Measurements from ENCODE around the gene LOC101059915.

Gene LOC101059915

DNA sequence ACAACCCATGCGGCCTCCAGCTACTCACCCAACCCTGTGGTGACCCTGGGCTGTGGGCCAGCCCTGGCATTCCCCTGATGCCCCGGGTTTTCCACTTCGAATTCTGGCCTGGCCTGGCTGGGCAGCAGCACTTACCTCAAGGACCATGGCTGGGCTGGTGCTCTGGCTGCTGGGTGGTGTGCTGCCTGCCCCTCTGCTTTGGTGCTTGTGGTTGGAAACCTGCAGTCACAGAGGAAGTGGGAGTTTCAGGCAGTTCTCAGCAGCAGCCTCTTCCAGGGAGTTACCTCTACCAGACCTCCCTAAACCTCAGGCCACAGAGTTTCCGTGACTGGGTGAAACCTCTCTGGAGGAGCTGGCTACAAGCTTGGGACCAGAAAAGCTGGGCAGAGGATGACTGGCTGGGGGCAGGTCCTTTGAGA lies 49.0 kb upstream of the LOC101059915 start, which contains the start of gene CXCR3:
Gene CXCR3, minus strand, starts transcription at position 209 of the 419 bp plus-strand sequence. Its CDS starts 62 bp downstream, at position 147.
- Histone ChIP-seq H3K9me2 (ENCODE audit: insufficient read depth, low read length) (no peaks in the 10 kb centered on the region), H3K9me3 (ENCODE audit: low read length) (no peaks in the 10 kb centered on the region), H3K27ac (ENCODE audit: low read length) (no peak within 1 kb of the TSS), H3F3A (ENCODE audit: insufficient read depth, low read length, poor library complexity, severe bottlenecking) (no peaks in the 10 kb centered on the region), H3K27me3 (ENCODE audit: insufficient read depth, low read depth, low read length) (no peaks in the 10 kb centered on the region), H4K20me1 (ENCODE audit: insufficient read depth) (no peaks in the 10 kb centered on the region), H3K79me2 (replicated peaks; ENCODE audit: insufficient read depth, low read length) (no peaks in the 10 kb centered on the region), H3K9ac (ENCODE audit: low read length) (no peak within 1 kb of the TSS), H3K36me3 (ENCODE audit: insufficient read depth, low read length) (no peaks in the 10 kb centered on the region), H2AFZ (ENCODE audit: low read depth, low read length) (no peak within 1 kb of the TSS), H3K4me2 (ENCODE audit: low read length) (no peak within 1 kb of the TSS), H3K4me3 (ENCODE audit: low read length) (no peak within 1 kb of the TSS)
- TF ChIP-seq SMC3 (conservative IDR thresholded peaks at IDR 0.05; ENCODE audit: poor library complexity) (no peak), RAD21 (conservative IDR thresholded peaks at IDR 0.05) (no peak), TAF1 (IDR thresholded peaks at IDR 0.05; ENCODE audit: low read depth) (no peak)

- Histone ChIP-seq H3K27me3 (ENCODE audit: insufficient read depth, low read depth, low read length) (no peaks in the 10 kb centered on the region), H3K4me3 (ENCODE audit: low read length) (no peak overlapping the region), H3K4me2 (ENCODE audit: low read length) (no peak overlapping the region)
Measured at GRCh38 chrX:71618787-71619186, 48.6 kb upstream of the LOC101059915 start.

More at GRCh38 chrX:71618787-71619186, 48.6 kb upstream of the LOC101059915 start:
- no peak overlapping the region for H2AFZ ChIP-seq (ENCODE audit: low read depth, low read length)
- no peak overlapping the region for H3K9ac ChIP-seq (ENCODE audit: low read length)
- no peaks in the 10 kb centered on the region for H3F3A ChIP-seq (ENCODE audit: insufficient read depth, low read length, poor library complexity, severe bottlenecking)
- H3K36me3 ChIP-seq (ENCODE audit: insufficient read depth, low read length): no peaks in the 10 kb centered on the region
- no peak for TF ChIP-seq TAF1 (IDR thresholded peaks at IDR 0.05; ENCODE audit: low read depth)
- no peak for TF ChIP-seq MXI1 (conservative IDR thresholded peaks at IDR 0.05; ENCODE audit: poor library complexity, severe bottlenecking)
- no peak for TF ChIP-seq SMC3 (conservative IDR thresholded peaks at IDR 0.05; ENCODE audit: poor library complexity)
- TF ChIP-seq, protein P1, sequence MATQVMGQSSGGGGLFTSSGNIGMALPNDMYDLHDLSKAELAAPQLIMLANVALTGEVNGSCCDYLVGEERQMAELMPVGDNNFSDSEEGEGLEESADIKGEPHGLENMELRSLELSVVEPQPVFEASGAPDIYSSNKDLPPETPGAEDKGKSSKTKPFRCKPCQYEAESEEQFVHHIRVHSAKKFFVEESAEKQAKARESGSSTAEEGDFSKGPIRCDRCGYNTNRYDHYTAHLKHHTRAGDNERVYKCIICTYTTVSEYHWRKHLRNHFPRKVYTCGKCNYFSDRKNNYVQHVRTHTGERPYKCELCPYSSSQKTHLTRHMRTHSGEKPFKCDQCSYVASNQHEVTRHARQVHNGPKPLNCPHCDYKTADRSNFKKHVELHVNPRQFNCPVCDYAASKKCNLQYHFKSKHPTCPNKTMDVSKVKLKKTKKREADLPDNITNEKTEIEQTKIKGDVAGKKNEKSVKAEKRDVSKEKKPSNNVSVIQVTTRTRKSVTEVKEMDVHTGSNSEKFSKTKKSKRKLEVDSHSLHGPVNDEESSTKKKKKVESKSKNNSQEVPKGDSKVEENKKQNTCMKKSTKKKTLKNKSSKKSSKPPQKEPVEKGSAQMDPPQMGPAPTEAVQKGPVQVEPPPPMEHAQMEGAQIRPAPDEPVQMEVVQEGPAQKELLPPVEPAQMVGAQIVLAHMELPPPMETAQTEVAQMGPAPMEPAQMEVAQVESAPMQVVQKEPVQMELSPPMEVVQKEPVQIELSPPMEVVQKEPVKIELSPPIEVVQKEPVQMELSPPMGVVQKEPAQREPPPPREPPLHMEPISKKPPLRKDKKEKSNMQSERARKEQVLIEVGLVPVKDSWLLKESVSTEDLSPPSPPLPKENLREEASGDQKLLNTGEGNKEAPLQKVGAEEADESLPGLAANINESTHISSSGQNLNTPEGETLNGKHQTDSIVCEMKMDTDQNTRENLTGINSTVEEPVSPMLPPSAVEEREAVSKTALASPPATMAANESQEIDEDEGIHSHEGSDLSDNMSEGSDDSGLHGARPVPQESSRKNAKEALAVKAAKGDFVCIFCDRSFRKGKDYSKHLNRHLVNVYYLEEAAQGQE (IDR thresholded peaks at IDR 0.05; ENCODE audit: borderline replicate concordance): no peak
- no peak for TF ChIP-seq EZH2 (IDR thresholded peaks at IDR 0.05; ENCODE audit: borderline replicate concordance, insufficient read depth, low read length, poor library complexity, severe bottlenecking)
- no peak for TF ChIP-seq EP300 (conservative IDR thresholded peaks at IDR 0.05; ENCODE audit: poor library complexity, severe bottlenecking)
- no peak for TF ChIP-seq CTCF (IDR thresholded peaks at IDR 0.05; ENCODE audit: poor library complexity, severe bottlenecking)
- no peak for TF ChIP-seq POLR2AphosphoS5 (IDR thresholded peaks at IDR 0.05)
- no peak for TF ChIP-seq RAD21 (conservative IDR thresholded peaks at IDR 0.05)
- no peak overlapping the region for H3K27ac ChIP-seq (ENCODE audit: low read length)
- H3K9me2 ChIP-seq (ENCODE audit: insufficient read depth, low read length): no peaks in the 10 kb centered on the region
- no peaks in the 10 kb centered on the region for H3K9me3 ChIP-seq (ENCODE audit: low read length)
- H4K20me1 ChIP-seq (ENCODE audit: insufficient read depth): no peaks in the 10 kb centered on the region
- H3K79me2 ChIP-seq (replicated peaks; ENCODE audit: insufficient read depth, low read length): no peaks in the 10 kb centered on the region

Data from neural cell (in vitro differentiated cells).